GM04503 (cell line): ENCODE measurements around the gene FDXACB1.
A peak's percentile ranks its signal among the peaks of the same experiment; 100 is the strongest.

Source experiments
- DNase-seq: peaks from one replicate; pipeline ENCODE4 v3.0.0-alpha.2; 2012; ENCODE audit warnings: low read depth

Gene FDXACB1

DNA sequence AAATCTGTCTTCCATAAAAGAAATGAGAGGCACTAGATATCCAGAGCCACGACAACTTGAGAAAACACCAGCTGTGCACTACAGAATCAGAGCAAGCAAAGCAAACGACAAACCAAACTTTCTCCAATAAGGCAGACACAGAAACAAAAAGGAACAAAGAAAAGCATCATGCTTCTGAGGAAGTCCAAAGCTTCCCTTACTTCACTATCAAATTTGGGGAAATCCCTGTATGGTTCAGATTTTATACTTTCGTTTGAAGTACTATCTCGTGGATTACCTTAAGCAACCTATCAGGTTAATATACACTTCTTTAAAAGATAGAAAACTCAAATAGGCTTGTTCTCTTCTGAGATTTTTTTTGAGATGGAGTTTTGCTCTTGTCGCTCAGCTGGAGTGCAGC, 35.3 kb downstream of the FDXACB1 start:
- no peak for DNase-seq

DNA sequence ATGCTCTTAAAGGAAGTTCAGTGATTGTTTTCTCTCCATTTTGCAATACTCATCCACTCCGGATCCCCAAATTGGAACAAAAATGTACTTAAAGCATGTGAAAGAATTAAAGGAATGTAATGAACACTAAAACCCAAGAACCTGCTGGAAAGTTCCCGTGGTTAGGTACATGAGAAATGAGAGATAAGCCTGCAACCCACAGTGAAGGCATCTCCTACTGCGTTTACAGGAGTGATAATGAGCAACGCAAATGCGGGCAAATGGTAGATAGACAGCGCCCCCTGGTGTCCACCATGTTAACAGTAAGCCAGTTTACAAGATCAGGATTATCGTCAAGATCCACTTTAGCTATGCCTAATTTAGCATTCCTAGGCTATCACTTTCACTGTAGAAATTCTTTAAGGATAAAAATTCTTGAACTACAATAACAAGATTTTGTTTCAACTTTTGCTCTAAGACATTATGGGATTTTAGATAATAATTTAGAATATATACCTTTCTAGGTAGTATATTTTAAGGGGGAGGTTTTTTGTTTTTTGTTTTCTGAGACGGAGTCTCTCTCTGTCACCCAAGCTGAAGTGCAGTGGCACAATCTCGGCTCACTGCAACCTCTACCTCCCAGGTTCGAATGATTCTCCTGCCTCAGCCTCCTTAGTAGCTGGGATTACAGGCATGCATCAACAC, 37.5 kb downstream of the FDXACB1 start:
- peak; percentile 74 for DNase-seq

DNA sequence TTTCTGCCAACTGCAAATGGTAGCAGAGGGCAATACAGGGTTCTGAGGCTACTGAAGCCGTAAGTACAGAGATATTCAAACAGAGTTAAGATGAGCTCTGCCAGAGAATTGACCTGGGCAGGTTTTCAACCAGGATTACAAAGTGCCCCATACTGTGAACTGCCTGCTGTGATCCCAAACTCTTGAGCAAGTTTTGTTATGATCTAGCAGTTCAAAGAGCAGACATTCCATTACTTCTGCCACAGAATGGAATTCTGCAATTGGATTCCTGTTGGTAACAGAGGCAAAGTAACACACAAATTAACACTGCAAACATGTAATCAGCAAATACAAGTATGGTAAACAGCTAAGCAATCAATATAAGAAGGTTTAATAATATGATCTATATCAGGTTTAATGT, 38.8 kb downstream of the FDXACB1 start:
- no peak for DNase-seq

DNA sequence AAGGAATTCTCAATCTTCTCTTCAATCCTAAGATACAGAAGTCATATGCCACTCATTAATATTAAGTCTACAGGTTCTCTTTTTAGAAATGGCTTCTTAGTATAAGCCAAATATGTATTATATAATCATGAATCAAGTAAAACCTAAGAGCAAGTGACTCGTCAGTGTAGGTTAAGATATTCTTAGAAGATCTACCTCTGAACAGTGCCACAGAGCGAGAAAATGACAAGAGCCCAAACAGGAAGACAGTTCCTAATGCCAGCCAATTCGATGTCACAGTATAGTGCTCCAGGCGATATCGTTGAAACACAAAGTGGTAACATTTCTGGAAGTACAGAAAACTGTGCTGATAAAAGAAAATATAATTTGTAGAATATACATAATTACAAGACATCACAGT, 40.9 kb downstream of the FDXACB1 start:
- no peak for DNase-seq

DNA sequence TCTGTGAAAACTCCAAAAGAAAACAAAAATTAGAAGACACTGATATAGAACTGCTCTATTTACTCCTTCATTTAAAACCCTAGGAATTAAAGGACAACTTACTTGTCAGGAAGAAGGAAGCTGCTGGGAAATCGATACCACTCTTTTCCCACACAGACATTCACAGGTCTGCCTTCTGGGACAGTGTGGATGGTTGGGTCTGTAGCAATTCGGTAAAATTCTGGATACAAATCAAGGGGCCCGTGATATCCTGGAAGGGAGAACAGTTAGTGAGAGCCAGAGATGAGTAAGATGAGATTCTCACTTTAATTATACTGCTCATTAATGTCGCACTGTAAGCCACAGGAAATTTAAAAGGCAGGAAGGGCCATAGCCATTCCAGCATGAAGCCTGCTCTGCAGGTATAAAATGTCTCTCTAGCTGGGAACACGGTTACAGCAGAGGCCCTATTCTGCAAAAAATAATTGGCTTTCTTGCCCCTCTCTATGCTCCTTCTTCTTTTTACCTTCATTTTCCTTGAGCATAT, 41.5 kb downstream of the FDXACB1 start:
- no peak for DNase-seq

DNA sequence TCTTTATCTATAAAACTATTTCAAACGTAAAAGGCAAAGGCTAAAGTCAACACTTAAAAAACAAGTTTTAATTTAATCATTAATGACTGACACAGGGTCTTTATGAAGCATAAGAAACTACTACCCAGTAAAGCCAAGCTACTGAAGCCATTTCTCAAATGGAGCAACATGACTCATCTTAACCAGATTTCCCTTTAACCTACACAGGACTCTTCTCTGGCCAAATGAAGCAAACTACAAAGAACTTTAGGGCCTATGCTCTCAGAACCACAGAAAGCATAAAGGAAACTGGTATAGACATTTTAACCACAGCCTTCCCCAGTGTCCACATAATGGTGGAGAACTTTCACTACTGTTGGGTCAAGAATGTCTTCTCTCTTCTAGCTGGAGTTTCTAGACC, 42.2 kb downstream of the FDXACB1 start:
- DNase-seq = no peak

DNA sequence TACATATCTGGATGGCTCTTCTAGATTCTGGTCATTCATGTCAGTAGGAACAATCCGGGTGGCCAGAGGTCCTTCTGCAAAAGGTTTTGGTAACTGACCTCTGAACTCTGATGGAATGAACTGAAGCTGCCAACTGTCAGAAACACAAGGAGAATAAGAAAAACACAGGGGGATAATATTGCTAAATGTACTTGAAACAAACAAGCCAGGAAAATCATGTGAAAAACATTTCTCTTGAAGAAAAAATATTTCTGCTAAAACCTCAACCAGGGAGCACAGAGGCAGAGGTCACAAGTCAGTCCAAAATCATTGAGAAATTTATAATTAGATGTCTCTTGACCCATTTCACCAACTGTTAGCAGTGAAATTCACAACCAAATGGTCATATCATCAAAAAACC, 42.8 kb downstream of the FDXACB1 start:
- no peak for DNase-seq

DNA sequence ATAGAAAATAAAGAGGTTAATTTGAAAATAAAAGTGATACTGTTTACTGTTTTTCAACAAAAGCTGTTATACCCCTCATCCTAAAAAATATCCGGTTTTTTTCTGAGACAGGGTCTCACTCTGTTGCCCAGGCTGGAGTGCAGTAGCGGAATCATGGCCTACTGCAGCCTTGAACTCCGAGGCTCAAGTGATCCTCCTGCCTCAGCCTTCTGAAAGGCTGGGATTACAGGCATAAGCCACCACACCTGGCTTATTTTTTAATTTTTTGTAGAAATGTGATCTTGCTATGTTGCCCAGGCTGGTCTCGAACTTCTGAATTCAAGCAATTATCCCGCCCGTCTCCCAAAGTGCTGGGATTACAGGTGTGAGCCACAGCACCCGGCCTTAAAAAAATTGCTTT, 43.3 kb downstream of the FDXACB1 start:
- DNase-seq = no peak

DNA sequence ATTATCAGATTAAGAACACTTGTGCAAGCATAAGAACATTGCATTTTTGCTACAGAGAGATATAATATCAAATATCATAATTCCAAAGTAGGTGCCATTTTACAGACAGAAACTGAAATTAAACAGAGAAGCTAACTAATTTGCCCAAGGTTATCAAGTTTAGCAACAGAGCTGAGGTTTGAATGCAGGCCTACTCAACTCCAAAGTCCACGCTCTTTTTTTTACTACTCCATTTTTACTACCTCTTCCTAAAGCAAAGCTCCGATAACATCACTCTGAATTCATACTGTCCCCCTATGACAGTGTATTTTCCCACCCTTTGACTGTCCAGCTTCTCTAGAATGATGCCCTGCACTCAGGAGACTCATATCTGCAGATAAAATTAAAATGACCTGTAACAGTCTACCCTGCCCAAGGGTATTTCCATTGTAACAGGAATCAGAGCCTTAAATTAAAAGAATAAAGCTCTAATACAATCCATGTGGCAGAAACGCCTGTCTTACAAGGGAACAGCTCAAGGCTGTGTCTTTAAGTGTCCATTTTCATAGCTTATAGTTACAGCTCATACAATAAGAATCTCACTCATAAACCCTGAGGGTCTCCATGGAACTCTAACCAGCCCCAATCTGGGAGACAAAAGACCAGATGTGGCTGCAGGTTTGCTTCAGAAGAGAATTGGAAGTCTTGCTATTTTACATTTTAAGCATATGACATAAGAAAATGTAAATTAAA, 44.4 kb downstream of the FDXACB1 start:
- DNase-seq = no peak

DNA sequence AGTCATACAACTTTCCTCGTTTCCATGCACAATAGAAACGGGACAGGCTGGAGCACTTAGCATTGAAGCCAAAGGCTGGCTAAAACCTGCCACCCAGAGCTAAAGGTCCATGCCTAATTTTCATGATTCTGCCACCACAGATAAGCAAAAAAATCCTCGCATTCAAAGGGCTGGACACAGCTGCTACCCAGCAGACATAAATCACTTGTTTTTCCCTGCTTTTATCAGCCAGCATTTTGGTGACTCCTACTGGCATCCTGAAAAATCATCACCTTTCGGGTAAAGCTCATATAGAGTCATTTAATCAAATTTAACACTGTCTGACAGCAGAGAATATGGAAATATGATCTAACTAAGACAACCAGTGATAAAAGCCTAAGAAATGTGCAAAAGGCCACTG, 45.4 kb downstream of the FDXACB1 start:
- DNase-seq = no peak

DNA sequence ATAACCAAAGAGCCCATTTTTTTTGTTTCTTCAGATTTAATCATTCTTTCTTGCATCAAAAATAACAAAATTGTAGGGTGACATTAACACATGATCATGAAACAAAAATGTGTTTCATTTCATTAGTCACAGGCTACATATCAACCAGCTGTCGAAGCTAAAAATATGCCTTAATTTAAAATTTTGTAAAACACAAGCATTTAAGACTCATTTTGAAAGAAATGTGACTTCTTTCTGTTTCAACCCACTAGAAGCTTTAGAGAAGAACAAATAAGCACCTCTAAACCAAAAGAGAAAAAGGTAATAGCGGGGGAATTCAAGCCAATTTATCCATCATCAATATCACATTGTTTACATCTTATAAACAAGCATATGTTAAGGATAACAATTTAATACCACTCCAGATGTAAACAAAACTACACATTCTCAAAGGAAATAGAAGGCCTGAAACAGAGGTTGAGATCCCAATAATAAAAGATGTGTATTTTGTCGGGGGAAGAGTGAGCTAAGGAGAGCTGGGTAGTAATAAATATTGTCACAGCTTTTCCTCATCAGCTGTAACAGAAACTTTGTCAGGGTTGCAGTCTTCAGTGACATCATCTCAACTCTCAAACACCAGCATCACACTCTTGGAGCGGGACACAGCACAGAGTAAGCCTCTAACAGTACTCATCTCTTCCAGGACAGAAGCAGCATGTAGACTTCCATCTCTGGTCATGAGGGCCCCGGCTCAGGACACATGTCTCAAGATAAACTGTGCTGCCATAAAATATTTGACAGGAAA, 49.6 kb downstream of the FDXACB1 start:
- DNase-seq = no peak

DNA sequence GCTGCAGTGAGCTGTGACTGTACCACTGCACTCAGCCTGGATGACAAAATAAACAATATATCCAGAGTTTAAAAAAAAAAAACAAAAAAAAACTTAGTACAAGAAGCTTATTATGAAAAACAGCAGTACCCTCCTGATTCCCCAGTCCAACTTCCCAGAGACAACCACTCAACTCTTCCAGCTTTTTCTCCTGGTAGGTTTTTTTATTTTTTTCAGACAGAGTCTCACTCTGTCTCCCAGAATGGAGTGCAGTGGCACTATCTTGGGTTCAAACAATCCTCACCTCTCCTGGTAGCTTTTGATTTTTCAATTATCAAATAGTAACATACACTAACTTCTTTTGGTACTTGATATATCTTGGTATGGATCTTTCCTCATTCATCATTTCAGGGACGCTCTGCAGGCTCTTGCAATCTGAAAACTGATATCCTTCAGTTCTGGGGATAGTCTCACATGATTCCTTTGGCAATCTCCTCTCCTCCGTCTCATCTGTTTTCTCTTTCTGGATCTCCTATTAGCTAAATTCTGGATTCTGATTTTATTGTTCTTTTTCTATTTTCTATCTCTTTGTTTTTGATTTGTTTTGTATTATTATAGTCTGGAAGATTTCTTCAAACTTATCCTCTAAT, 52.5 kb downstream of the FDXACB1 start:
- DNase-seq = no peak
